Fibroblast of mammary gland (primary cell): ENCODE measurements around the gene SACS.
"Not testable (repeated sequence)": the region's sequence is repeated elsewhere in the genome, so short reads cannot be mapped to it uniquely, and the experiment has no call there.

Experiments used
- DNase-seq: peaks from one replicate; pipeline ENCODE4 v3.0.0-alpha.2; 2010; ENCODE audit warnings: low read depth
- H3K4me3 ChIP-seq: 2 replicates; pipeline ENCODE4 v1.5.1; 2011; ENCODE audit warnings: low read depth, mild to moderate bottlenecking, low read length, moderate library complexity; ENCODE audit not compliant: control insufficient read depth
- TF ChIP-seq, protein P1 (sequence below): conservative IDR thresholded peaks from 2 replicates; pipeline ENCODE4 v1.5.1; 2011; ENCODE audit warnings: low read depth, low read length, inconsistent platforms; ENCODE audit not compliant: control insufficient read depth, insufficient read depth

The SACS gene

DNA sequence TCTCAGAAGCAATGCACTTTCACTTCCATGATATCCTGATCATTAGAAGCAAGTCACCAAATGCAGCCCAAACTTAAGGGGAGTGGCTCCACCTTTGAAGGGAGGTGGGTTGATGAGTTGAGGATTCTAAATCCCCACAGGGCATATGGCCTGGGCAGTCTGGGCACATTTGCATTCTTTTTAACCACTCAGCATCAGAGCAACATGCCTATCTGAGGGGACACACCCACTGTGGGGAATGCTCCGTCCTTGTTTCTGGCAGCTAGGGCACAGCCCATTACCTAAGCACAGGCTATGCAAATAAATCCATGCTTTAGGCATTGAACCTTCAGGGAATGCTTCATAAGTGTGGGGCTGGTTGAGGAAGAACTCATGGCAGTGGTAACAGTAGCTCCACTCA, 12.3 kb upstream of the SACS start:
- TF ChIP-seq, protein P1, sequence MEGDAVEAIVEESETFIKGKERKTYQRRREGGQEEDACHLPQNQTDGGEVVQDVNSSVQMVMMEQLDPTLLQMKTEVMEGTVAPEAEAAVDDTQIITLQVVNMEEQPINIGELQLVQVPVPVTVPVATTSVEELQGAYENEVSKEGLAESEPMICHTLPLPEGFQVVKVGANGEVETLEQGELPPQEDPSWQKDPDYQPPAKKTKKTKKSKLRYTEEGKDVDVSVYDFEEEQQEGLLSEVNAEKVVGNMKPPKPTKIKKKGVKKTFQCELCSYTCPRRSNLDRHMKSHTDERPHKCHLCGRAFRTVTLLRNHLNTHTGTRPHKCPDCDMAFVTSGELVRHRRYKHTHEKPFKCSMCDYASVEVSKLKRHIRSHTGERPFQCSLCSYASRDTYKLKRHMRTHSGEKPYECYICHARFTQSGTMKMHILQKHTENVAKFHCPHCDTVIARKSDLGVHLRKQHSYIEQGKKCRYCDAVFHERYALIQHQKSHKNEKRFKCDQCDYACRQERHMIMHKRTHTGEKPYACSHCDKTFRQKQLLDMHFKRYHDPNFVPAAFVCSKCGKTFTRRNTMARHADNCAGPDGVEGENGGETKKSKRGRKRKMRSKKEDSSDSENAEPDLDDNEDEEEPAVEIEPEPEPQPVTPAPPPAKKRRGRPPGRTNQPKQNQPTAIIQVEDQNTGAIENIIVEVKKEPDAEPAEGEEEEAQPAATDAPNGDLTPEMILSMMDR, result no peak
- no peak overlapping the region for H3K4me3 ChIP-seq
- no peak for DNase-seq

DNA sequence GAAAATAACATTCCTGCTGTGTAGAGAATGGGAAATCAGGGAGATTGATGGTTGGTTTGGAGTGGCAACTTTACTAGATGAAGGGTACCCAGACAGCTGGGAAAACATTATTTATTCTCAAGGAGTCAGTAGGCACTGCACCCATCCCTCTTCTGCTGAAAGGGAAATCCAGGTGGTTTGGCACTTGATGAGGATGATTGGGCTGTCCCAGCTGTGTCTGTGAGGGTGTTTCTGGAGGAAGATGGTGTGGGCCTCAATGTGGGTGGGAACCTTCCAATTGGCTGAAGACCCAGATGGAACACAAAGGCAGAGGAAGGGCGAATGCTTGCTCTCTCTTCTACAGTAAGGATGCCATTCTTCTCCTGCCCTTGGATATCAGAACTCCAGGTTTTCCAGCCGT, 10.4 kb upstream of the SACS start:
- no peak overlapping the region for H3K4me3 ChIP-seq
- no peak for DNase-seq
- TF ChIP-seq, protein P1, result no peak

DNA sequence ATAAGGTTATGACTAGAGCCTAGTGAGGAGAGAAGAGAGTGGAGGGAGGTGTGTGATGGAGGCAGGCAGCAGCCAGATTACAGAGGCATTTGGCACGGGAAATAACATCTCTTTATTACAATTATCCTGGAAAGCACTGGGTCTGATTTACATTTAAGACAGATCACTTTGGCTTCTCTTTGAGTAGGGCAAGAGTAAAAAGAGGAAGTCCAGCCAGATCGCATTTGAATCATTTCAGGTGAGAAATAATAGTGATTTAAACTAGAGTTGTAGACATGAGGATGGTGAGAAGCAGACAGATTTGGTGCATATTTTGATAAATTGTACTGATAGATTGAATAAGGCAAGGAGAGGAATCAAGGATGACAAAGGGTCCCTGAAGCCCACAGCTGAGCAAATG, 9.6 kb upstream of the SACS start:
- TF ChIP-seq, protein P1, result no peak
- DNase-seq, result no peak
- no peak overlapping the region for H3K4me3 ChIP-seq

- no peak for DNase-seq
- TF ChIP-seq, protein P1, result no peak
- H3K4me3 ChIP-seq, result no peak overlapping the region
Measured at GRCh38 chr13:23440821-23441618, 7.5 kb upstream of the SACS start.

DNA sequence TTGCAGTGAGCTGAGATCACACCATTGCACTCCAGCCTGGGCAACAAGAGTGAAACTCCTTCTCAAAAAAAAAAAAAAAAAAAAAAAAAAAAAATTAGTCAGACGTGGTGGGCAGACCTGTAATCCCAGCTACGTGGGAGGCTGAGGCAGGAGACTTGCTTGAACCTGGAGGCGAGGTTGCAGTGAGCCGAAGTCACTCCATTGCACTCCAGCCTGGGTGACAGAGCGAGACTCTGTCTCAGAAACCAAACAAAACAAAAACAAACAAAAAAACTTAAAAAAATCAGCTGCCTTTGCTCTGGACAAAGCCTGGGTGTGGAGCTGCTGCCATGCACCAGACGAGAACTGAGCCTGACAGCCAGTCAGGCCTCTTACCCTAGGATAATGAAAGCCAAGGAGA, 6.8 kb upstream of the SACS start:
- not testable (repeated sequence) for H3K4me3 ChIP-seq, DNase-seq

- TF ChIP-seq, protein P1, result no peak
- no peak for DNase-seq
- no peak overlapping the region for H3K4me3 ChIP-seq
Measured at GRCh38 chr13:23437916-23438315, 4.4 kb upstream of the SACS start.

GRCh38 chr13:23436680-23437079, 3.2 kb upstream of the SACS start:
- DNase-seq, result peak; percentile 9
- TF ChIP-seq, protein P1, result no peak
- no peak overlapping the region for H3K4me3 ChIP-seq
